ENCODE results near the gene MAP2K2.

DNA sequence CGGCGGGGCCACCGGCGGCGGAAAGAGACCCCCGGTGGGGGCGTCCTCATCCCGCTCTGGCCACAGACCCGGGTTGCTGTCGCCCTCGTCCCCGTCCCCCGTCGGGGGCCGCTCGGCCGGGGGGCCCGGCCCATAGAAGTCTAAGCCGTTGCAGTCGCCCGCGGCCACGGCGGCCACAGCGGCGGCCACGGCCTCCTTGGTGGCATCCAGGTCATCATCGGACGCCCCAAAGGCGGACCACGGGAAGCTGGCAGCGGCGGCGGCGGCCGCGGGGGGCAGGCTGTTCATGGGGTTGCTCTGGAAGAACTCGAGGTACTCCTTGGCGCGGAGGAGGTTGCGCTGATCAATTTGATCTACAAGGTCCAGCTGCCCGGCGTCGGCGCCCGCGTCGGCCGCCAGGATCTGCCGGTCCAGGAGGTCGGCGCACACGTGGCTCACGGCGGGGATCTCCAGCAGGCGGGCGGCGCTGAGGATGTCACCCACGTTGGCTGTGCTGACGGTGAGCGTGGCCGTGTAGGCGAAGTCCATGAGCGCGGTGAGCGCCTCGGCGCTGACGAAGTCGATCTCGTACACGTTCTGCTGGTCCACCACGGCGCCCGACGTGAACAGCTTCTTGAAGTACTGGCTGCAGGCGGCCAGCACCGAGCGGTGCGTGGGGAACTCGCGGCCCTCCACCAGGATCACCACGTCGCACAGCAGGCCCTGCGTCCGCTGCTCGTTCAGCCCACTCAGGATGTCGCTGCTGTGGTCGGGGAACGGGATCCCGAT is 69.3 kb downstream of the MAP2K2 start:
- TF ChIP-seq EZH2 (IDR thresholded peaks at IDR 0.05) = no peak
- no peak for TF ChIP-seq POLR2AphosphoS5 (IDR thresholded peaks at IDR 0.05; ENCODE audit: borderline replicate concordance, low read depth, low read length)

All from SK-N-MC (cell line).